Upper lobe of left lung (tissue), 6 donors: ENCODE measurements around the gene SELPLG. TPM values are rescaled to one million over a fixed set of nuclear protein-coding genes. Genes with fewer than 3 reads are reported as not detected.

Source experiments
- ATAC-seq, 2 donors: fragments of 200-7000 bp; cut with Tn5 transposase; one replicate each; pipeline ENCODE4 v1.9.1; 2022; ENCODE audit warnings: mild to moderate bottlenecking in 2 of 2, moderate library complexity in 2 of 2; ENCODE audit not compliant: low FRiP score in 2 of 2
- DNase-seq, 2 donors: peaks; one replicate each; pipeline ENCODE4 v3.0.0-alpha.2; 2019 to 2020
- H3K27ac ChIP-seq, 4 donors: fragments of 200-600 bp; sonication (generic); one replicate each; pipeline ENCODE4 v1.5.1; 2016 to 2019
- H3K27me3 ChIP-seq, 4 donors: fragments of 200-600 bp; sonication (generic); one replicate each; pipeline ENCODE4 v1.5.1; 2017 to 2019
- H3K36me3 ChIP-seq, 4 donors: fragments of 200-600 bp; sonication (generic); one replicate each; pipeline ENCODE4 v1.5.1; 2016 to 2019
- H3K4me1 ChIP-seq, 4 donors: fragments of 200-600 bp; sonication (generic); one replicate each; pipeline ENCODE4 v1.5.1; 2018 to 2019
- H3K4me3 ChIP-seq, 4 donors: fragments of 200-600 bp; sonication (generic); one replicate each; pipeline ENCODE4 v1.5.1; 2017 to 2019; ENCODE audit warnings: mild to moderate bottlenecking in 2 of 4, moderate library complexity in 1 of 4
- H3K9me3 ChIP-seq, 4 donors: fragments of 200-600 bp; sonication (generic); one replicate each; pipeline ENCODE4 v1.5.1; 2018 to 2019
- CTCF ChIP-seq, 6 experiments: fragments of 450-650 bp in 4 of 6; fragments of 200-600 bp in 2 of 6; sonication (generic) in 2 of 6; IDR thresholded peaks; one replicate each; pipeline ENCODE4 v1.5.1; 2016 to 2019; ENCODE audit warnings: antibody characterized with exemption in 6 of 6
- EP300 ChIP-seq, 4 donors: sonication (generic); formaldehyde crosslinking; IDR thresholded peaks; one replicate each; pipeline ENCODE4 v1.5.1; 2017; ENCODE audit warnings: antibody characterized with exemption in 4 of 4, control low read depth in 2 of 4
- POLR2A ChIP-seq, 4 donors: fragments of 450-650 bp; IDR thresholded peaks; one replicate each; pipeline ENCODE4 v1.5.1; 2016 to 2017; ENCODE audit warnings: antibody characterized with exemption in 4 of 4, mild to moderate bottlenecking in 2 of 4
- POLR2AphosphoS5 ChIP-seq, 2 donors: sonication (generic); formaldehyde crosslinking; IDR thresholded peaks; one replicate each; pipeline ENCODE4 v1.5.1; 2017; ENCODE audit warnings: antibody characterized with exemption in 2 of 2
- WGBS, 2 donors: methylation state at CpG; one replicate each; pipeline ENCODE4 v1.1.5; 2017 to 2018; 5-methylcytosine and 5-hydroxymethylcytosine counted together
- total RNA-seq, 6 donors: library from RNA; depleted of rRNA in 4 of 6; stranded (reverse); fragments of >200 nt in 4 of 6; gene quantifications; one replicate each; pipeline versions ENCODE4 v1.1.0 to v1.2.1, GENCODE V29; 2016 to 2021
- donor health status: DM: no; HTN: no; CAD: no; lungs with moderate emphysema.
- donor health status: DM: no; HTN: yes; CAD: no; lungs with severe emphysema.

The SELPLG gene
- total RNA-seq, 6 donors from 2014 or later, result 25.2 to 71.4 (median 42.5) TPM

- Histone ChIP-seq H3K4me3 (no peak overlapping the region), H3K27me3 (no peaks in the 10 kb centered on the region), H3K27ac (no peak overlapping the region), H3K9me3 (no peaks in the 10 kb centered on the region), H3K36me3 (no peaks in the 10 kb centered on the region), H3K4me1 (peaks cover 0 to 7% (median 0%) of the 10 kb centered on the region in 4 donors)
- TF ChIP-seq POLR2AphosphoS5 (IDR thresholded peaks at IDR 0.05), result no peak
- TF ChIP-seq POLR2A (IDR thresholded peaks at IDR 0.05), result no peak
- TF ChIP-seq EP300 (IDR thresholded peaks at IDR 0.05), result no peak
- TF ChIP-seq CTCF (IDR thresholded peaks at IDR 0.05), result no peak
- ATAC-seq (no peak), DNase-seq (no peak)
- WGBS, 2 donors, result 82 to 88% methylated on average over 3 of the region's 3 CpGs
Measured at GRCh38 chr12:108584456-108585065, 49.1 kb downstream of the SELPLG start.

GRCh38 chr12:108583991-108584390, 49.7 kb downstream of the SELPLG start:
- ATAC-seq, result no peak
- no peaks in the 10 kb centered on the region for H3K36me3 ChIP-seq
- H3K4me1 ChIP-seq, result peaks cover 0 to 7% (median 0%) of the 10 kb centered on the region in 4 donors
- no peaks in the 10 kb centered on the region for H3K27me3 ChIP-seq
- no peaks in the 10 kb centered on the region for H3K9me3 ChIP-seq
- 40 to 72% methylated on average over 6 to 7 of the region's 7 CpGs for WGBS, 2 donors
- H3K27ac ChIP-seq, result no peak overlapping the region
- H3K4me3 ChIP-seq, result no peak overlapping the region
- TF ChIP-seq POLR2AphosphoS5 (IDR thresholded peaks at IDR 0.05) (no peak), POLR2A (IDR thresholded peaks at IDR 0.05) (no peak), CTCF (IDR thresholded peaks at IDR 0.05) (no peak), EP300 (IDR thresholded peaks at IDR 0.05) (no peak)
- DNase-seq, result peak in 1 of 2 donors; percentile 50

- Histone ChIP-seq H3K27me3 (no peaks in the 10 kb centered on the region), H3K36me3 (no peaks in the 10 kb centered on the region), H3K9me3 (no peaks in the 10 kb centered on the region), H3K4me1 (peaks cover 0 to 7% (median 0%) of the 10 kb centered on the region in 4 donors), H3K4me3 (no peak overlapping the region), H3K27ac (peak overlapping the region in 1 of 4 donors; percentile 15)
- WGBS, 2 donors, result 75 to 80% methylated on average over 7 to 10 of the region's 10 CpGs
- ATAC-seq (no peak), DNase-seq (no peak)
- TF ChIP-seq POLR2AphosphoS5 (IDR thresholded peaks at IDR 0.05) (no peak), POLR2A (IDR thresholded peaks at IDR 0.05) (no peak), CTCF (IDR thresholded peaks at IDR 0.05) (no peak), EP300 (IDR thresholded peaks at IDR 0.05) (no peak)
Measured at GRCh38 chr12:108582978-108583770, 50.5 kb downstream of the SELPLG start.

GRCh38 chr12:108582509-108582908, 51.2 kb downstream of the SELPLG start:
- H3K27ac ChIP-seq, result peak overlapping the region in 1 of 4 donors; percentile 15
- 87 to 93% methylated on average over 6 to 9 of the region's 9 CpGs for WGBS, 2 donors
- H3K27me3 ChIP-seq, result no peaks in the 10 kb centered on the region
- no peak for DNase-seq
- no peaks in the 10 kb centered on the region for H3K36me3 ChIP-seq
- peaks cover 0 to 7% (median 0%) of the 10 kb centered on the region in 4 donors for H3K4me1 ChIP-seq
- no peaks in the 10 kb centered on the region for H3K9me3 ChIP-seq
- TF ChIP-seq POLR2AphosphoS5 (IDR thresholded peaks at IDR 0.05) (no peak), POLR2A (IDR thresholded peaks at IDR 0.05) (no peak), EP300 (IDR thresholded peaks at IDR 0.05) (no peak), CTCF (IDR thresholded peaks at IDR 0.05) (no peak)
- no peak overlapping the region for H3K4me3 ChIP-seq
- ATAC-seq, result no peak
